ENCODE results near the gene FBXW12. TPM values are rescaled to one million over a fixed set of nuclear protein-coding genes. Genes with fewer than 3 reads are reported as not detected.

The FBXW12 gene
- total and polyA plus RNA-seq, 2 experiments from 2014 or later: 0.39 to 0.51 TPM

GRCh38 chr3:48417529-48418108 lies 45.6 kb downstream of the FBXW12 start:
- Histone ChIP-seq H3K4me3 (no peak overlapping the region), H3K27ac (no peak overlapping the region), H3K4me1 (ENCODE audit: low read depth) (no peaks in the 10 kb centered on the region), H3K36me3 (peaks cover 11% of the 10 kb centered on the region), H3K9me3 (ENCODE audit: low read depth) (no peaks in the 10 kb centered on the region), H3K27me3 (no peaks in the 10 kb centered on the region)
- TF ChIP-seq CTCF (IDR thresholded peaks at IDR 0.05; ENCODE audit: low read depth, low read length): no peak
- DNase-seq (ENCODE audit: low read depth in 1 of 2, low spot score in 1 of 2): no peak

GRCh38 chr3:48418140-48418539 lies 46.1 kb downstream of the FBXW12 start:
- no peak for TF ChIP-seq CTCF (IDR thresholded peaks at IDR 0.05; ENCODE audit: low read depth, low read length)
- H3K4me3 ChIP-seq: no peak overlapping the region
- no peaks in the 10 kb centered on the region for H3K9me3 ChIP-seq (ENCODE audit: low read depth)
- peaks cover 11% of the 10 kb centered on the region for H3K36me3 ChIP-seq
- no peaks in the 10 kb centered on the region for H3K4me1 ChIP-seq (ENCODE audit: low read depth)
- H3K27me3 ChIP-seq: no peaks in the 10 kb centered on the region
- H3K27ac ChIP-seq: no peak overlapping the region
- DNase-seq (ENCODE audit: low read depth in 1 of 2, low spot score in 1 of 2): no peak

GRCh38 chr3:48418651-48419050 lies 46.6 kb downstream of the FBXW12 start:
- DNase-seq (ENCODE audit: low read depth in 1 of 2, low spot score in 1 of 2): no peak
- H3K4me1 ChIP-seq (ENCODE audit: low read depth): no peaks in the 10 kb centered on the region
- TF ChIP-seq CTCF (IDR thresholded peaks at IDR 0.05; ENCODE audit: low read depth, low read length): no peak
- no peak overlapping the region for H3K27ac ChIP-seq
- H3K36me3 ChIP-seq: peaks cover 11% of the 10 kb centered on the region
- H3K9me3 ChIP-seq (ENCODE audit: low read depth): no peaks in the 10 kb centered on the region
- H3K27me3 ChIP-seq: no peaks in the 10 kb centered on the region
- no peak overlapping the region for H3K4me3 ChIP-seq

- no peak overlapping the region for H3K4me3 ChIP-seq
- H3K36me3 ChIP-seq: peaks cover 11% of the 10 kb centered on the region
- H3K9me3 ChIP-seq (ENCODE audit: low read depth): no peaks in the 10 kb centered on the region
- H3K4me1 ChIP-seq (ENCODE audit: low read depth): no peaks in the 10 kb centered on the region
- no peak overlapping the region for H3K27ac ChIP-seq
- DNase-seq (ENCODE audit: low read depth in 1 of 2, low spot score in 1 of 2): no peak
- no peak for TF ChIP-seq CTCF (IDR thresholded peaks at IDR 0.05; ENCODE audit: low read depth, low read length)
- no peaks in the 10 kb centered on the region for H3K27me3 ChIP-seq
These were observed 47.1 kb downstream of the FBXW12 start for GRCh38 chr3:48419149-48419548.

GRCh38 chr3:48419597-48419996 lies 47.6 kb downstream of the FBXW12 start:
- Histone ChIP-seq H3K9me3 (ENCODE audit: low read depth) (no peaks in the 10 kb centered on the region), H3K4me1 (ENCODE audit: low read depth) (no peaks in the 10 kb centered on the region), H3K27me3 (no peaks in the 10 kb centered on the region), H3K4me3 (no peak overlapping the region), H3K36me3 (peaks cover 9% of the 10 kb centered on the region), H3K27ac (no peak overlapping the region)
- no peak for DNase-seq (ENCODE audit: low read depth in 1 of 2, low spot score in 1 of 2)
- no peak for TF ChIP-seq CTCF (IDR thresholded peaks at IDR 0.05; ENCODE audit: low read depth, low read length)

All from cardiac muscle cell (in vitro differentiated cells and primary cell).